ENCODE results near the gene SORCS1.

SORCS1 gene

GRCh38 chr10:106567629-106568028, 596.9 kb downstream of the SORCS1 start:
- H3K27me3 Mint-ChIP-seq, result no peaks in the 10 kb centered on the region
- no peaks in the 10 kb centered on the region for H3K4me1 Mint-ChIP-seq
- no peak overlapping the region for H3K27ac Mint-ChIP-seq (ENCODE audit: low read depth)
- no peak overlapping the region for H3K4me3 Mint-ChIP-seq
- H3K36me3 Mint-ChIP-seq (ENCODE audit: insufficient read depth), result no peaks in the 10 kb centered on the region
- DNase-seq (ENCODE audit: low spot score in 2 of 2) (no peak), ATAC-seq (replicated peaks; ENCODE audit: extremely low read depth, poor library complexity, severe bottlenecking) (no peak)
- H3K9me3 Mint-ChIP-seq, result peaks cover 20% of the 10 kb centered on the region

- Mint-ChIP-seq H3K9me3 (peaks cover 20% of the 10 kb centered on the region), H3K36me3 (ENCODE audit: insufficient read depth) (no peaks in the 10 kb centered on the region), H3K4me3 (no peak overlapping the region), H3K27ac (ENCODE audit: low read depth) (no peak overlapping the region), H3K4me1 (no peaks in the 10 kb centered on the region), H3K27me3 (no peaks in the 10 kb centered on the region)
- ATAC-seq (replicated peaks; ENCODE audit: extremely low read depth, poor library complexity, severe bottlenecking) (no peak), DNase-seq (ENCODE audit: low spot score in 2 of 2) (no peak)
Observed at GRCh38 chr10:106566873-106567272, 597.6 kb downstream of the SORCS1 start.

- DNase-seq (ENCODE audit: low spot score in 2 of 2), result no peak
- Mint-ChIP-seq H3K4me1 (no peaks in the 10 kb centered on the region), H3K27me3 (no peaks in the 10 kb centered on the region), H3K9me3 (peaks cover 20% of the 10 kb centered on the region), H3K27ac (ENCODE audit: low read depth) (no peak overlapping the region), H3K36me3 (ENCODE audit: insufficient read depth) (no peaks in the 10 kb centered on the region), H3K4me3 (no peak overlapping the region)
- no peak for ATAC-seq (replicated peaks; ENCODE audit: extremely low read depth, poor library complexity, severe bottlenecking)
Observed at GRCh38 chr10:106565546-106565945, 599.0 kb downstream of the SORCS1 start.

GRCh38 chr10:106563384-106563783, 601.1 kb downstream of the SORCS1 start:
- Mint-ChIP-seq H3K36me3 (ENCODE audit: insufficient read depth) (peaks cover 2% of the 10 kb centered on the region), H3K9me3 (peaks cover 26% of the 10 kb centered on the region), H3K4me1 (no peaks in the 10 kb centered on the region), H3K27me3 (no peaks in the 10 kb centered on the region), H3K4me3 (no peak overlapping the region), H3K27ac (ENCODE audit: low read depth) (no peak overlapping the region)
- ATAC-seq (replicated peaks; ENCODE audit: extremely low read depth, poor library complexity, severe bottlenecking) (no peak), DNase-seq (ENCODE audit: low spot score in 2 of 2) (no peak)

GRCh38 chr10:106560925-106561640, 603.4 kb downstream of the SORCS1 start:
- H3K4me1 Mint-ChIP-seq, result no peaks in the 10 kb centered on the region
- DNase-seq (ENCODE audit: low spot score in 2 of 2), result no peak
- H3K27ac Mint-ChIP-seq (ENCODE audit: low read depth), result no peak overlapping the region
- H3K9me3 Mint-ChIP-seq, result peaks cover 31% of the 10 kb centered on the region
- no peak overlapping the region for H3K4me3 Mint-ChIP-seq
- no peak for ATAC-seq (replicated peaks; ENCODE audit: extremely low read depth, poor library complexity, severe bottlenecking)
- H3K36me3 Mint-ChIP-seq (ENCODE audit: insufficient read depth), result peaks cover 2% of the 10 kb centered on the region
- H3K27me3 Mint-ChIP-seq, result no peaks in the 10 kb centered on the region

GRCh38 chr10:106559442-106559841, 605.1 kb downstream of the SORCS1 start:
- H3K4me3 Mint-ChIP-seq, result no peak overlapping the region
- DNase-seq (ENCODE audit: low spot score in 2 of 2) (no peak), ATAC-seq (replicated peaks; ENCODE audit: extremely low read depth, poor library complexity, severe bottlenecking) (no peak)

GRCh38 chr10:106557951-106558733, 606.4 kb downstream of the SORCS1 start:
- no peak for DNase-seq (ENCODE audit: low spot score in 2 of 2)
- ATAC-seq (replicated peaks; ENCODE audit: extremely low read depth, poor library complexity, severe bottlenecking), result no peak
- Mint-ChIP-seq H3K36me3 (ENCODE audit: insufficient read depth) (peaks cover 2% of the 10 kb centered on the region), H3K27ac (ENCODE audit: low read depth) (no peak overlapping the region), H3K4me1 (no peaks in the 10 kb centered on the region), H3K4me3 (no peak overlapping the region), H3K27me3 (no peaks in the 10 kb centered on the region), H3K9me3 (peaks cover 12% of the 10 kb centered on the region)

More at GRCh38 chr10:106559442-106559841, 605.1 kb downstream of the SORCS1 start:
- Mint-ChIP-seq H3K9me3 (peaks cover 21% of the 10 kb centered on the region), H3K27ac (ENCODE audit: low read depth) (no peak overlapping the region), H3K27me3 (no peaks in the 10 kb centered on the region), H3K4me1 (no peaks in the 10 kb centered on the region), H3K36me3 (ENCODE audit: insufficient read depth) (peaks cover 2% of the 10 kb centered on the region)

- H3K9me3 Mint-ChIP-seq, result peaks cover 11% of the 10 kb centered on the region
- ATAC-seq (replicated peaks; ENCODE audit: extremely low read depth, poor library complexity, severe bottlenecking), result no peak
- H3K4me3 Mint-ChIP-seq, result no peak overlapping the region
- H3K36me3 Mint-ChIP-seq (ENCODE audit: insufficient read depth), result peaks cover 2% of the 10 kb centered on the region
- no peaks in the 10 kb centered on the region for H3K4me1 Mint-ChIP-seq
- no peak for DNase-seq (ENCODE audit: low spot score in 2 of 2)
- H3K27ac Mint-ChIP-seq (ENCODE audit: low read depth), result no peak overlapping the region
- H3K27me3 Mint-ChIP-seq, result no peaks in the 10 kb centered on the region
Observed at GRCh38 chr10:106557053-106557452, 607.5 kb downstream of the SORCS1 start.

- ATAC-seq (replicated peaks; ENCODE audit: extremely low read depth, poor library complexity, severe bottlenecking) (no peak), DNase-seq (ENCODE audit: low spot score in 2 of 2) (no peak)
- Mint-ChIP-seq H3K36me3 (ENCODE audit: insufficient read depth) (peaks cover 2% of the 10 kb centered on the region), H3K4me1 (no peaks in the 10 kb centered on the region), H3K27ac (ENCODE audit: low read depth) (no peak overlapping the region), H3K4me3 (no peak overlapping the region), H3K27me3 (no peaks in the 10 kb centered on the region), H3K9me3 (peaks cover 16% of the 10 kb centered on the region)
Observed at GRCh38 chr10:106555599-106555998, 608.9 kb downstream of the SORCS1 start.

- Mint-ChIP-seq H3K9me3 (peaks cover 16% of the 10 kb centered on the region), H3K4me3 (no peak overlapping the region), H3K36me3 (ENCODE audit: insufficient read depth) (no peaks in the 10 kb centered on the region), H3K27me3 (no peaks in the 10 kb centered on the region), H3K4me1 (no peaks in the 10 kb centered on the region), H3K27ac (ENCODE audit: low read depth) (no peak overlapping the region)
- ATAC-seq (replicated peaks; ENCODE audit: extremely low read depth, poor library complexity, severe bottlenecking) (no peak), DNase-seq (ENCODE audit: low spot score in 2 of 2) (no peak)
Observed at GRCh38 chr10:106551501-106552062, 612.9 kb downstream of the SORCS1 start.

GRCh38 chr10:106548832-106549231, 615.7 kb downstream of the SORCS1 start:
- Mint-ChIP-seq H3K36me3 (ENCODE audit: insufficient read depth) (no peaks in the 10 kb centered on the region), H3K4me1 (no peaks in the 10 kb centered on the region), H3K9me3 (peaks cover 16% of the 10 kb centered on the region), H3K27ac (ENCODE audit: low read depth) (no peak overlapping the region), H3K4me3 (no peak overlapping the region), H3K27me3 (no peaks in the 10 kb centered on the region)
- ATAC-seq (replicated peaks; ENCODE audit: extremely low read depth, poor library complexity, severe bottlenecking) (no peak), DNase-seq (ENCODE audit: low spot score in 2 of 2) (no peak)

- ATAC-seq (replicated peaks; ENCODE audit: extremely low read depth, poor library complexity, severe bottlenecking) (no peak), DNase-seq (ENCODE audit: low spot score in 2 of 2) (no peak)
- Mint-ChIP-seq H3K4me1 (no peaks in the 10 kb centered on the region), H3K27me3 (no peaks in the 10 kb centered on the region), H3K36me3 (ENCODE audit: insufficient read depth) (no peaks in the 10 kb centered on the region), H3K4me3 (no peak overlapping the region), H3K9me3 (peaks cover 20% of the 10 kb centered on the region), H3K27ac (ENCODE audit: low read depth) (no peak overlapping the region)
Observed at GRCh38 chr10:106547047-106547635, 617.4 kb downstream of the SORCS1 start.
